Thyroid gland (tissue), 4 donors: ENCODE measurements around the gene NCAPG. TPM values are rescaled to one million over a fixed set of nuclear protein-coding genes. Genes with fewer than 3 reads are reported as not detected.

ENCODE experiments used
- DNase-seq, 2 donors: peaks; one replicate each; pipeline ENCODE4 v3.0.0-alpha.2; 2019
- H3K27ac ChIP-seq, 3 donors: fragments of 200-600 bp; sonication (generic); 1 replicate in 2 of 3; 2 replicates in 1 of 3; pipeline ENCODE4 v1.5.1; 2016 to 2019; ENCODE audit warnings: mild to moderate bottlenecking in 1 of 3, moderate library complexity in 1 of 3
- H3K27me3 ChIP-seq: fragments of 200-600 bp; sonication (generic); one replicate; pipeline ENCODE4 v1.5.1; 2019
- H3K36me3 ChIP-seq, 2 donors: fragments of 200-600 bp; sonication (generic); one replicate each; pipeline ENCODE4 v1.5.1; 2016 to 2019
- H3K4me1 ChIP-seq, 2 donors: fragments of 200-600 bp; sonication (generic); one replicate each; pipeline ENCODE4 v1.5.1; 2017 to 2019
- H3K4me3 ChIP-seq, 3 donors: fragments of 200-600 bp; sonication (generic); replicated peaks in 1 of 3; 1 replicate in 2 of 3; 2 replicates in 1 of 3; pipeline ENCODE4 v1.5.1; 2016; ENCODE audit warnings: mild to moderate bottlenecking in 1 of 3
- H3K9me3 ChIP-seq: fragments of 200-600 bp; sonication (generic); one replicate; pipeline ENCODE4 v1.5.1; 2017
- POLR2A ChIP-seq, 2 donors: fragments of 450-650 bp; IDR thresholded peaks; one replicate each; pipeline ENCODE4 v1.6.1; 2017; ENCODE audit warnings: antibody characterized with exemption in 2 of 2, mild to moderate bottlenecking in 2 of 2, moderate library complexity in 1 of 2
- WGBS, 2 donors: methylation state at CpG; one replicate each; pipeline ENCODE4 v1.1.5; 2017; 5-methylcytosine and 5-hydroxymethylcytosine counted together
- intact Hi-C: fragments of 100-400 bp; cut with DNase I; formaldehyde crosslinking; loops from one replicate; pipeline ENCODE4 v1.15.1; 2023
- total RNA-seq, 4 donors: library from RNA; depleted of rRNA; stranded (reverse); fragments of >200 nt; gene quantifications; one replicate each; pipeline ENCODE4 v1.2.3, GENCODE V29; 2016
- TF ChIP-seq, protein P1 (sequence below), 6 experiments: fragments of 200-600 bp in 3 of 6; fragments of 450-650 bp in 3 of 6; sonication (generic) in 3 of 6; IDR thresholded peaks; one replicate each; pipeline ENCODE4 v1.5.1; 2016 to 2019; ENCODE audit warnings: antibody characterized with exemption in 6 of 6, mild to moderate bottlenecking in 2 of 6, inconsistent platforms in 1 of 6, moderate library complexity in 1 of 6

The NCAPG gene
- total RNA-seq, 4 donors from 2014 or later = 0.56 to 1.3 (median 0.92) TPM; not detected in 1

DNA sequence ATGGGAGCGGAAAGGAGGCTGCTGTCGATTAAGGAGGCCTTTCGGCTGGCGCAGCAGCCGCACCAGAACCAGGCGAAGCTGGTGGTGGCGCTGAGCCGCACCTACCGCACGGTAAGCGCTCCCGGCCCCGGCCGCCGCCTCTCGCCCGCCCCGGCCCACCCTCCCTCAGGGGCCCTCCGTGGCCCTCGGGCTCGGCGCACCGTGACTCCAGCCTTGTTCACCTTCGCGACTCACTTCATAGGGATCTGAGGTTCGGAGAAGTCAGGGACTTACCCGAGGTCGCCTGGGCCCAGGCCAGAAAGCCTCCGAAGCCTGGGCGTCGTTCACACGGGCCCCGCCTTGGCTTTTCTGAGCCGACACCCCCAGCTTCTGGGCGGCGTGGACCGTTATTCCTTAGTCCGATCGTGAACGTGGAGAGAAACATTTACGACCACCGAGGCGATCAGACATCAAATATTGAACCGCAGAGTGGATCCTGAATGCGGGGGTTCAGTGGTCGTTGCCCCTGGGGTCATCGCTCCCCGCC, 362 bp downstream of the NCAPG start:
- no peak overlapping the region for H3K27ac ChIP-seq

DNA sequence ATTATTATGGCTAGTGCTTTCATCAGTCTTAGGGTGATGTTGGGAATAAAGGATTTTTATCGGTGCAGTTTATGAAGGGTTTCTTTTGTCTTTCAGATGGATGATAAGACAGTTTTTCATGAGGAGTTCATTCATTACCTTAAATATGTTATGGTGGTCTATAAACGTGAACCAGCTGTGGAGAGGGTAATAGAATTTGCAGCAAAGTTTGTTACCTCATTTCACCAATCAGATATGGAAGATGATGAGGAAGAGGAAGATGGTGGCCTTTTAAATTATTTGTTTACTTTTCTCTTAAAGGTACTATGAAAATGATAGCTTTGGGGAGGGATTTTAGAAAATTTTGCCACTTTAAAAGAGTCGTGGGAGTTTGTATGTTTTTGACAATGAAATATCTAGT, 1.3 kb downstream of the NCAPG start:
- H3K9me3 ChIP-seq = no peaks in the 10 kb centered on the region
- no peaks in the 10 kb centered on the region for H3K27me3 ChIP-seq
- peaks cover 21 to 30% of the 10 kb centered on the region in 2 donors for H3K4me1 ChIP-seq
- no peak for DNase-seq
- H3K36me3 ChIP-seq = no peaks in the 10 kb centered on the region
- H3K4me3 ChIP-seq = no peak overlapping the region
- H3K27ac ChIP-seq = no peak overlapping the region
- 14 to 18% methylated on average over 3 of the region's 3 CpGs for WGBS, 2 donors
- no peak for TF ChIP-seq POLR2A (IDR thresholded peaks at IDR 0.05)
- TF ChIP-seq, protein P1, sequence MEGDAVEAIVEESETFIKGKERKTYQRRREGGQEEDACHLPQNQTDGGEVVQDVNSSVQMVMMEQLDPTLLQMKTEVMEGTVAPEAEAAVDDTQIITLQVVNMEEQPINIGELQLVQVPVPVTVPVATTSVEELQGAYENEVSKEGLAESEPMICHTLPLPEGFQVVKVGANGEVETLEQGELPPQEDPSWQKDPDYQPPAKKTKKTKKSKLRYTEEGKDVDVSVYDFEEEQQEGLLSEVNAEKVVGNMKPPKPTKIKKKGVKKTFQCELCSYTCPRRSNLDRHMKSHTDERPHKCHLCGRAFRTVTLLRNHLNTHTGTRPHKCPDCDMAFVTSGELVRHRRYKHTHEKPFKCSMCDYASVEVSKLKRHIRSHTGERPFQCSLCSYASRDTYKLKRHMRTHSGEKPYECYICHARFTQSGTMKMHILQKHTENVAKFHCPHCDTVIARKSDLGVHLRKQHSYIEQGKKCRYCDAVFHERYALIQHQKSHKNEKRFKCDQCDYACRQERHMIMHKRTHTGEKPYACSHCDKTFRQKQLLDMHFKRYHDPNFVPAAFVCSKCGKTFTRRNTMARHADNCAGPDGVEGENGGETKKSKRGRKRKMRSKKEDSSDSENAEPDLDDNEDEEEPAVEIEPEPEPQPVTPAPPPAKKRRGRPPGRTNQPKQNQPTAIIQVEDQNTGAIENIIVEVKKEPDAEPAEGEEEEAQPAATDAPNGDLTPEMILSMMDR (IDR thresholded peaks at IDR 0.05) = no peak
- intact Hi-C loops = loop anchor here (10.0 kb wide), 1 partner anchor 783 kb away; no protein-coding TSS in a partner anchor

More for the DNA sequence above, 362 bp downstream of the NCAPG start:
- Histone ChIP-seq H3K36me3 (no peaks in the 10 kb centered on the region), H3K4me3 (peak overlapping the region; percentile 34 to 63 (median 52)), H3K27me3 (no peaks in the 10 kb centered on the region), H3K9me3 (no peaks in the 10 kb centered on the region), H3K4me1 (peaks cover 26 to 30% of the 10 kb centered on the region in 2 donors)
- no peak for DNase-seq
- 1 to 2% methylated on average over 22 to 30 of the region's 48 CpGs for WGBS, 2 donors
- TF ChIP-seq, protein P1 (IDR thresholded peaks at IDR 0.05) = no peak
- TF ChIP-seq POLR2A (IDR thresholded peaks at IDR 0.05) = no peak
- intact Hi-C loops = loop anchor here (10.0 kb wide), 1 partner anchor 784 kb away; no protein-coding TSS in a partner anchor

DNA sequence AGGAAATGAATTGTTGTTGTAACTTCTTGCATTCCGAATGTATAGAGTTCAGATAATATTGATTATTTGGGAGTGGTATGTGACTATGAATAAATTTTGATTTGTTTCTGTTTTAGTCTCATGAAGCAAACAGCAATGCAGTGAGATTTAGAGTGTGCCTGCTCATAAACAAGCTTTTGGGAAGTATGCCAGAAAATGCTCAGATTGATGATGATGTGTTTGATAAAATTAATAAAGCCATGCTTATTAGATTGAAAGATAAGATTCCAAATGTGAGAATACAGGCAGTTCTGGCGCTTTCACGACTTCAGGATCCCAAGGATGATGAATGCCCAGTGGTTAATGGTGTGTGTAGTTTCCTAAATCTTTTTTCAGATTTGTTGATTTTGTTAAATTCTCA, 2.0 kb downstream of the NCAPG start:
- Histone ChIP-seq H3K27ac (no peak overlapping the region), H3K4me3 (no peak overlapping the region), H3K27me3 (no peaks in the 10 kb centered on the region), H3K36me3 (no peaks in the 10 kb centered on the region), H3K4me1 (peaks cover 18 to 25% of the 10 kb centered on the region in 2 donors), H3K9me3 (no peaks in the 10 kb centered on the region)
- WGBS, 2 donors = 72 to 74% methylated on average over 3 of the region's 3 CpGs
- no peak for DNase-seq
- no peak for TF ChIP-seq POLR2A (IDR thresholded peaks at IDR 0.05)
- TF ChIP-seq, protein P1 (IDR thresholded peaks at IDR 0.05) = no peak
- intact Hi-C loops = loop anchor here (10.0 kb wide), 1 partner anchor 782 kb away; no protein-coding TSS in a partner anchor

DNA sequence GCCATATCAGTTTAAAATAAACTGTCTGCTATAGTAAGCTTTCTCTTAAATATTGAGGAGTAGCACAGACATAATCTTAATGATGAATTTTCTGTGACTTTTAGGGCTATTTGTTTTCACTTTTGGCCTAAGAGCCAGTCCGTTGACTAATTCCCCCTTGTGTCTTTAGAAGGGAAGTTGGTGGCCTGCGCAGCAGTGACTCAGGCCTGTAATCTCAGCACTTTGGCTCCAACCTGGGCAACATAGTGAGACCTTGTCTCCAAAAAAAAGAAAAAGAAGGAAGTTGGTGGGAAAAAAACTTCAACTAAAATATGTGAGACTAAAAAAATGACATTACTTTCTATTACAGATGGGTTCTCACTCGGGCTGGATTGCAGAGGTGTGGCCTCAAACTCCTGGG, 3.4 kb downstream of the NCAPG start:
- Histone ChIP-seq H3K36me3 (no peaks in the 10 kb centered on the region), H3K27me3 (no peaks in the 10 kb centered on the region), H3K4me3 (no peak overlapping the region), H3K27ac (no peak overlapping the region), H3K9me3 (no peaks in the 10 kb centered on the region), H3K4me1 (peaks cover 10 to 13% of the 10 kb centered on the region in 2 donors)
- DNase-seq = no peak
- intact Hi-C loops = loop anchor here (10.0 kb wide), 1 partner anchor 781 kb away; no protein-coding TSS in a partner anchor
- TF ChIP-seq POLR2A (IDR thresholded peaks at IDR 0.05) = no peak
- TF ChIP-seq, protein P1 (IDR thresholded peaks at IDR 0.05) = no peak
- 72 to 89% methylated on average over 3 of the region's 3 CpGs for WGBS, 2 donors

DNA sequence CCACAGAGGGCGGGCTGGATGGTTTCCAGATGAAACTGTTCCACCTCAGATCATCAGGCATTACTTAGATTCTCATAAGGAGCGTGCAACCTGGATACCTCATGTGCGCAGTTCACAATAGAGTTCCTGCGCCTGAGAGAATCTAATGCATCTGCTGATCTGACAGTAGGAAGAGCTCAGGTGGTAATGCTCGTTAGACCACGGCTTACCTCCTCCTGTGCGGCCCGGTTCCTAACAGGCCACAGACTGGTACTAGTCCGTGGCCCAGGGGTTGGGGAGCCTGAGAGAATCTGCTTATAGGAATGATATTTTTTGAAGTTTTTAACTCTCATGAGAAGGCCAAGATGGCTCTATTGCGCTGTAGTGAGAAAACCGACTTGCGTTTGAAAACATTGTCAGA, 5.4 kb downstream of the NCAPG start:
- TF ChIP-seq, protein P1 (IDR thresholded peaks at IDR 0.05) = no peak
- no peak for TF ChIP-seq POLR2A (IDR thresholded peaks at IDR 0.05)
- 96 to 97% methylated on average over 12 of the region's 12 CpGs for WGBS, 2 donors
- Histone ChIP-seq H3K4me1 (peaks cover 4% of the 10 kb centered on the region in 2 donors), H3K27me3 (no peaks in the 10 kb centered on the region), H3K9me3 (no peaks in the 10 kb centered on the region), H3K27ac (no peak overlapping the region), H3K4me3 (no peak overlapping the region), H3K36me3 (no peaks in the 10 kb centered on the region)
- DNase-seq = no peak
- intact Hi-C loops = loop anchor here (10.0 kb wide), 1 partner anchor 779 kb away; no protein-coding TSS in a partner anchor
